IPS-18c (cell line): ENCODE measurements around the gene POLR3K.
"Not testable (repeated sequence)": the region's sequence is repeated elsewhere in the genome, so short reads cannot be mapped to it uniquely, and the experiment has no call there.

Source experiments
- H3K4me3 ChIP-seq: 2 replicates; pipeline ENCODE4 v1.7.0; 2013; ENCODE audit warnings: low read depth, mild to moderate bottlenecking, low read length, moderate library complexity; ENCODE audit not compliant: insufficient read depth
- H3K9me3 ChIP-seq: one replicate; pipeline ENCODE4 v1.6.1; 2013; ENCODE audit warnings: mild to moderate bottlenecking, low read length, moderate library complexity; ENCODE audit not compliant: control insufficient read depth, insufficient read depth

POLR3K gene

DNA sequence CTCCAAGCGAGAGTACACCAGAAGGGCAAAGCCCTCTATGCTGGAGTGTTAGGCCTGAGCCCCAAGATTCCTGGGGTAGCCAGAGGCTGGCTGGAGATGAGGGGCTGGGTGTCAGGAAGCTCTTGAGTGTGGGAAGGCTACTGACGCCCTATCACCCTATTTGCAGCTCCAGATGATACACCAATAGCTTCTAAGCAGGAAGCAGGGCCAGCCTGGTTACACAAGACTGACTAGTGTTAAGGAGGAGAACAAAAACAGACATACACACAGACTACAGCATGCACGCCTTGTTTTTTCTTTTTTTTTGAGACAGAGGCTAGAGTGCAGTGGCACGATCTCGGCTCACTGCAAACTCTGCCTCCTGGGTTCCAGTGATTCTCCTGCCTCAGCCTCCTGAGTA is 15.9 kb downstream of the POLR3K start:
- peaks cover 2% of the 10 kb centered on the region for H3K9me3 ChIP-seq
- no peak overlapping the region for H3K4me3 ChIP-seq

DNA sequence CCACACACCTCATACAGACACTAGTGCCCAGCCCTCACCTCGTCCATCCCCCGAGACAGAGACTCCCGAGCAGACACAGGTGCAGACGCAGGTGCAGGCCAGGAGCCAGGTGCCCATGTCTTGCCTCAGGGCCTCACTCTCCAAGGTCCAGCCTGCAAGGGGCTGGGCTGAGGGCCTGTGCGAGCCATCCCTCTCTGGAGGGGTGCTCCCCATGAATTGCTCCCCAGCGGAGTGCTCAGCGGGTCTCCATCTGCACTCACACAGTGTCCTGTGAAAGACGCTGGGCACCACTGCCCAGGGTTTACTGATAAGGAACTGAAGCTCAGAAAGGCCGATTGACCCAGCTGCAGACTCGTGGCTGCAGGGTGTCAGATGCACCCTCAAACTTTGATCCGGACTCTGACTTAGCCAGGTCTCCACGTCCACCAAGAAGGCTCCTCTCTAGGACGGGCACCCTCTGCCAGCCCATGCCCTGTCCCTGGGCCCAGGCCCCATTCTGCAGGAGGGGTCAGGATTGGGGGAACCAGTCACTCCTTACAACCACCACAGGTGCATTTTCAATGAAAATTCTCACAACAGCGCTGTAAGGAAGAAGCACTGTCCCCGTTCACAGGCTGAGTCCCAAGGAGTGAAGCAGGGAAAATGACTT is 16.9 kb downstream of the POLR3K start:
- Histone ChIP-seq H3K4me3 (no peak overlapping the region), H3K9me3 (no peaks in the 10 kb centered on the region)

DNA sequence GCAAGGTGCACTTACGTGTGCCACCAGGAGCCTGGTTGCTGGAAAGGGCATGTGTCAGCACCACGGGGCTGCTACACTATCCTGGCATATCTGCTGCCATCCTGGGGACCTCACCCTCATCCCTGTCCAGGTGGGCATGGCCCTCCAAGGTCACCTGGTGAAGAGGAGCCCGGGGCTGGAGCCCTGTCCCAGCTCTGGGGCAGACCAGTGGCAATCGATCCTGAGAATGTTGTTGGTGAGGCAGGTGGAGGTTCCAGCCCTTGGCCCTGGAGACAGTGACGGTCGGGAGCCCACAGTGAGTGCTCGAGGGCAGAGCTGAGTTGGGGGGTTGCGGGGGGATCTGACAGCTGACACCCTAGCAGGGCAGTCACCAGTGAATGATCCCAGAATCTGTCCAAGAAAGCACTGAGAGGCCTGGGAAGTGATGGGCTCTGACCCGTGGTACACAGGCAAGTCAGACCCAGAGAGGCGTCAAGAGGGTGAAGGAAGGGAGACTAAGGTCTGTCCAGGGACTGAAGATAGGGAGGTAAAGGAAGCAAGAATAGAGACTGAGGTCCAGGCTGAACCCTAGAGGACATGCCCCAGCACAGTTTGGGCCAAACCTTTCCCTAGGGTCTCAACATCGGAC is 17.6 kb downstream of the POLR3K start:
- Histone ChIP-seq H3K4me3 (no peak overlapping the region), H3K9me3 (no peaks in the 10 kb centered on the region)

DNA sequence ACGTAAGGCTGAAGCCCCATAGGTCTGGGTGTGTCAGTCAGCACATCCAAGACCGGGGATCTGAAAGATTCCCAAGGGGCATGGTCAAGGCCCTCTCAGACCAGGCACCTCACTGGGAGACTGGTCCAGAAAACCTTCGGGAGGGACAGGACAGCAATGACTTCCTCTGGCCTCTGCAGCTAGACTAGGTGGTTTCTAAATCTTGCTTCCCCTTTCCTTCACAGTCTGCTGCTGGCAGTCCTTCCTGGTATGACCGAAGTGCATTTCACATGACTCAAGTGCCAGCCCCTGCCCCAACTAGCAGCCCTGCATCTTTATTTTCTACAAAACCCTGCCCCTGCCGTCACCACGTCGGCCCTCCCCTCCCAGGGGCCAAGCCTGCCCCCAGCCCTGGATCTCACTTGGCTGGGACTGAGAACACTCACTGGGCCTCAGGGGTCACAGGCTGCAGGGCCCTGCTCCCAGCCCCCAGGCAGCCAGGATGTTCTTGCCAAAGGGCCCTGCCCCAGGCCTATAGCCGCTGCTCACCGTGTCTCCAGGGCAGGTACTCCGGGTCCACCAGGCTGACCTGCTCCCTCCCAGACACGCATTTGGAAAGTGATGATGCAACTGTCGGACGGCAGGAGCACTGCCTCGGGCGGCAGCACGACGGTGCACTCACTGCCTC is 18.3 kb downstream of the POLR3K start:
- Histone ChIP-seq H3K9me3 (no peaks in the 10 kb centered on the region), H3K4me3 (no peak overlapping the region)

DNA sequence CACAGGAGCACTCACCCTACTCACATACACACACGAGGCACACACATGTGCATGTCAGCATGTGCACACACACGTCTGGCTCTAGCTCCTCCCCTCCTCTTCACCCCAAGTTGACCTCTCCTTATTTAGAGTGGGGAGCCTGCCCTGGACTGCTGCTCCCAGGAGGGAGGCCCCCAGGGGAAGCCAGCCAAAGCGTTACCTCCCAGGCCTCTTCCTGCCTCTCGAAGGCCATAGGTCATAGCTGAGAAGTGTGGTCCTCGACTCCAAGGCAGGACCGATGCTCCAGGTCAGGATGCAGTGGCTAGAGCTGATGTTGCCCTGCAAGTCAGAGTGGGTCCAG is 18.8 kb downstream of the POLR3K start:
- no peak overlapping the region for H3K4me3 ChIP-seq

DNA sequence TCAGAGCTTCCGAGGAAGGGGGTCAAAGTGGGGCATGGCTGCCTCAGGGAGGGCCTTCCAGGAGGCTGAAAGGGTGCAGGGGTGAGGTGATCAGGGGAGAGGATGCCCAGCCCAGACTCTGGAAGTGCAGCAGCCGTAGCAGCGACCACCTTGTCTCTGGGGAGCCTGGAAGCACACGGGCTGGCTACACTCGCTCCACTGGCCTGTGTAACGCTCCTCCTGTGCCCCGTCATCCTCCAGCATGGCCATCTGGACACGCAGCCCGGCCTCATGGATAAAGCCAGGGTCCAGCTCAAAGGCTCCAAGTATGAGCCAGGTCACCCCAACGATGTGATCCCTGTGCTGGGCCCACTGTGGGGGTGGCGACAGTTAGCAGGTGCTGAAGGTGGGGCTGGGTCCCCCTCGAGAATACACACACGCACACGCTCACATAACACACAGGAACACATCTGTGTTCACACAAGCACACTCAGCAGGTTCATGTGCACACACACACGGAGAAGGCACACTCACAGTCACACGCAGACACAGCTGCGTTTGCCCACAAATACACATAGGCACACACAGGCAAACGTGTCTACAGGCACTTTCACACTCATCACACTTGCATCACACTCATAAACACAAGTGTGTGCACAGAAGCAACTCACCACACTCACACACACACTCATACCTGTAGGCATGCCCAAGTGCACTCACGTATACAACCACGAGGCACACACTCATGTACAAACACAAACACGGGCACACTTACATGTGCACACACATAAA is 19.3 kb downstream of the POLR3K start:
- H3K9me3 ChIP-seq = no peaks in the 10 kb centered on the region
- H3K4me3 ChIP-seq = no peak overlapping the region; the same call in 1 of the 2 replicates

More for the DNA sequence above, 18.8 kb downstream of the POLR3K start:
- H3K9me3 ChIP-seq = no peaks in the 10 kb centered on the region

DNA sequence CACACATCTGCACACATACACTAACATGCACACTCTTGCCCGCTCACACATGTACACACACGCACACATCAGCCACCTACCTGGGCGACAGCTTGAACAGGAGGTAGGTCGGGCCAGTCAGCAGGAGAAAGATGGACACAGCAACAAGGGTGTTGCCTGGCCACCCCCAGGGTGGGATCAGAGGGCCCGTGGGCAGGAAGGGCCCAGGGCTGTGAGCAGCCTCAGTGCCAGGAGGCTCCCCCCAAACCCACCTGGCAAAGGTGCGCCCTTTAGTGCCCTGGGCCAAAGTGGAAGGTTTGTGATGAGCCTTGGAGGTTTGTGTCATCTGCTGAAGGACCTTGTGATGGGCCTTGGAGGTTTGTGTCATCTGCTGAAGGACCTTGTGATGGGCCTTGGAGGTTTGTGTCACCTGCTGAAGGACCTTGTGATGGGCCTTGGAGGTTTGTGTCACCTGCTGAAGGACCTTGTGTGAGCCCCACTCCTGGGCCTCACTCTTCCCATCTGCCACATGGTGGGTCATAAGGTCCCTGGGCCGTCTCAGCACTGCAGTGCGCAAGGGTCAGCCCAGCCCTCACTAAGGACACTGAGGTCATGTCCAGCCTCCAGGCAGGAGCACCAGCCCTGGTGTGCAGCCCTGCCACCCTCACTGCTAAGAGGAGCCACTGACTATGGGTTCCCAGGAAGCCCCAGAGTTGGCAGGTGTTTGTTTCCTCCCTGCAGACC is 20.1 kb downstream of the POLR3K start:
- not testable (repeated sequence) for H3K9me3 ChIP-seq, H3K4me3 ChIP-seq

DNA sequence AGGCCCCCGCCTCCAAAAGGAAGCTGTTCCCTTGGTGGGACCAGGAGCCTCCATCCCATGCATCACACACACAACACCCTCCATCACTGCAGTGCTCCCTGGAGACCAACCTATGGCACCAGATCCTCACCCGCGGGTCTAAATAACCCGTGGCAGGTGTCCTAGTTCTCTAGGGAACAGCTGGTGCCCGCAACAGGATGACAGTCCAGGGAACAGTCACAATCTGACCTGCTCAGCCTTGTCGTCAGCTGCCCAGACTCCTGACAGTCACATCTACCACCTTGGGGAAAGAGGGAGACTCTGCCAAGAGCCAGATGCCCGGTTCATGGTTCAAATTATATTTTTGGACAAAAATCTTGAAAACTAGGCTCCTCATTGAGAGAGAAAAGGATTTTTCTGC is 22.8 kb downstream of the POLR3K start:
- not testable (repeated sequence) for H3K4me3 ChIP-seq, H3K9me3 ChIP-seq

DNA sequence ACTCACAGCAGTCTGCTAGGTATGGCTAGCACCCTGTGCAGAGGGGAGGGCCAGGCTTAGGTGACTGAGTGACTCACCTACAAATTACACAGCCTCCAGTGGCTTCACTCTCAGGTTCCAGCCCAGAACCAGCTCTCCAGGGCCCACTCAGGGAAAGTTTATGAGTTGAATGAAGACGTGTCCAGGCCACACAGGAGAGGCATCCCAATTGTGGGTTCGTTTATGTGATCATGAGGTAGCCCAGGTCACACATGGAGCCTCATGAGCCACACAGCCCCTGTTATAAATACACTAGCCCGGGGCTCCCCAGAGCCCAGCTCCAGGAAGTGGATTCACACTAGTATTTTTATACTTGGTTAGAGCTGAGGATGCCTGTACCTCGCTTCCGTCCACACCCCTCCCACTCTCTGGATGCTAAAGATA is 27.5 kb downstream of the POLR3K start:
- H3K9me3 ChIP-seq, H3K4me3 ChIP-seq: not testable (repeated sequence)

DNA sequence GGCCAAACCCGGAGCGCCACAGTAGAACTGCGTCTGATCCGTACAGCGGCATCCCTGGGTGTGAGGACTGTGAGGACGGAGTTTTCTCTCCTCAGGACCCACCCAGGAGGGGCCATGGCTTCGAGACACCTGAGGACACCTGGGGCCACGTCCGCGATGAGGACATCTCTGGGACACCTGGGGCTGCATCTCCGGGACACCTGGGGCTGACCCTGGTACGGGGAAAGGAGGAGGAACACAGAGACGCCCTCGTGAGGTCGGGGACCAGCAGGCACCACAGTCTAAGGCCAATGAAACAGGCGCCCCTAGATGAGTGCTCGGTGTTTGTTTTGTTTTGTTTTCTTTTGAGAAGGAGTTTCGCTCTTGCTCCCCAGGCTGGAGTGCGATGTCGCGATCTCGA is 29.3 kb downstream of the POLR3K start:
- H3K9me3 ChIP-seq, H3K4me3 ChIP-seq: not testable (repeated sequence)

DNA sequence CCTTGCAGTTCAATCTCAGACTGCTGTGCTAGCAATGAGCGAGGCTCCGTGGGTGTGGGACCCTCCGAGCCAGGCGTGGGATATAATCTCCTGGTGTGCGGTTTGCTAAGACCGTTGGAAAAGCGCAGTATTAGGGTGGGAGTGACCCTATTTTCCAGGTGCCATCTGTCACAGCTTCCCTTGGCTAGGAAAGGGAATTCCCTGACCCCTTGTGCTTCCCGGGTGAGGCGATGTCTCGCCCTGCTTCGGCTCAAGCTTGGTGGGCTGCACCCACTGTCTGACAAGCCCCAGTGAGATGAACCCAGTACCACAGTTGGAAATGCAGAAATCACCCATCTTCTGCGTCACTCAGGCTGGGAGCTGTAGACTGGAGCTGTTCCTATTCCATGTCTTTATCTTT is 32.5 kb downstream of the POLR3K start:
- not testable (repeated sequence) for H3K4me3 ChIP-seq, H3K9me3 ChIP-seq

DNA sequence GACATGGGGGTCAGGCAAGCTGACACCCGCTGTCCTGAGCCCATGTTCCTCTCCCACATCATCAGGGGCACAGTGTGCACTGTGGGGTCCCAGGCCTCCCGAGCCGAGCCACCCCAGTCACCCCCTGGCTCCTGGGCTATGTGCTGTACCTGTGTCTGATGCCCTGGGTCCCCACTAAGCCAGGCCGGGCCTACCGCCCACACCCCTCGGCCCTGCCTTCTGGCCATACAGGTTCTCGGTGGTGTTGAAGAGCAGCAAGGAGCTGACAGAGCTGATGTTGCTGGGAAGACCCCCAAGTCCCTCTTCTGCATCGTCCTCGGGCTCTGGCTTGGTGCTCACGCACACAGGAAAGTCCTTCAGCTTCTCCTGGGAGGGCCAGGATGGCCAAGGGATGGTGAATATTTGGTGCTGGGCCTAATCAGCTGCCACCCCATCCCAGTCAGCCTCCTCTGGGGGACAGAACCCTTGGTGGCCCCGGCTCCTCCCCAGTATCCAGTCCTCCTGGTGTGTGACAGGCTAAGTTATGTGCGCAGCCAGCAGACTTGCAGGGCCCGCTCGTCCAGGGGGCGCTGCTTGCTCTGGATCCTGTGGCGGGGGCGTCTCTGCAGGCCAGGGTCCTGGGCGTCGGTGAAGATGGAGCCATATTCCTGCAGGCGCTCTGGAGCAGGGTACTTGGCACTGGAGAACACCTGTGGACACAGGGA is 36.2 kb downstream of the POLR3K start:
- H3K4me3 ChIP-seq, H3K9me3 ChIP-seq: not testable (repeated sequence)

DNA sequence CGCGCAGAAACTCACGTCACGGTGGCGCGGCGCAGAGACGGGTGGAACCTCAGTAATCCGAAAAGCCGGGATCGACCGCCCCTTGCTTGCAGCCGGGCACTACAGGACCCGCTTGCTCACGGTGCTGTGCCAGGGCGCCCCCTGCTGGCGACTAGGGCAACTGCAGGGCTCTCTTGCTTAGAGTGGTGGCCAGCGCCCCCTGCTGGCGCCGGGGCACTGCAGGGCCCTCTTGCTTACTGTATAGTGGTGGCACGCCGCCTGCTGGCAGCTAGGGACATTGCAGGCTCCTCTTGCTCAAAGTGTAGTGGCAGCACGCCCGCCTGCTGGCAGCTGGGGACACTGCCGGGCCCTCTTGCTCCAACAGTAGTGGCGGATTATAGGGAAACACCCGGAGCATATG is 42.6 kb downstream of the POLR3K start:
- not testable (repeated sequence) for H3K4me3 ChIP-seq, H3K9me3 ChIP-seq

DNA sequence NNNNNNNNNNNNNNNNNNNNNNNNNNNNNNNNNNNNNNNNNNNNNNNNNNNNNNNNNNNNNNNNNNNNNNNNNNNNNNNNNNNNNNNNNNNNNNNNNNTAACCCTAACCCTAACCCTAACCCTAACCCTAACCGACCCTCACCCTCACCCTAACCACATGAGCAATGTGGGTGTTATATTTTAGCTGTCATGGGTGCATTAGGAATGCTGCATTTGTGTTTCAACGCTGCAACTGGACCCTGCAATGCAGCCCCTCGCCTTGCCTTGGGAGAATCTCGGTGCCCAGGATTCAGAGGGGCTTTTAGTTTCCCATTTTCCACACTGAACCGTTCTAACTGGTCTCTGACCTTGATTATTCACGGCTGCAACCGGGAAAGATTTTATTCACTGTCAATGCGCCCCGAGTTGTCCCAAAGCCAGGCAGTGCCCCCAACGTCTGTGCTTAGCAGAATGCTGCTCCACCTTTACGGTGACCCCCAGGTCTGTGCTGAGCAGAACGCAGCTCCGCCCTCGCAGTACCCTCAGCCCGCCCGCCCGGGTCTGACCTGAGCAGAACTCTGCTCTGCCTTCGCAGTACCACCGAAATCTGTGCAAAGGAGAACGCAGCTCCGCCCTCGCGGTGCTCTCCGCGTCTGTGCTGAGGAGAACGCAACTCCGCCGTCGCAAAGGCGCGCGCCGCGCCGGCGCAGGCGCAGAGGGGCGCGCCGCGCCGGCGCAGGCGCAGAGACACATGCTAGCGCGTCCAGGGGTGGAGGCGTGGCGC is 43.3 kb downstream of the POLR3K start:
- no peak overlapping the region for H3K4me3 ChIP-seq
- H3K9me3 ChIP-seq = no peaks in the 10 kb centered on the region
